ENCODE measurements around the gene AMOT. TPM values are rescaled to one million over a fixed set of nuclear protein-coding genes. Genes with fewer than 3 reads are reported as not detected.

AMOT gene
- total and polyA plus RNA-seq, 10 of the 15 experiments (the other 5 are each of a cell fraction or from before 2014, with no cell fraction given) = 0.92 to 14.5 (median 2.9) TPM

DNA sequence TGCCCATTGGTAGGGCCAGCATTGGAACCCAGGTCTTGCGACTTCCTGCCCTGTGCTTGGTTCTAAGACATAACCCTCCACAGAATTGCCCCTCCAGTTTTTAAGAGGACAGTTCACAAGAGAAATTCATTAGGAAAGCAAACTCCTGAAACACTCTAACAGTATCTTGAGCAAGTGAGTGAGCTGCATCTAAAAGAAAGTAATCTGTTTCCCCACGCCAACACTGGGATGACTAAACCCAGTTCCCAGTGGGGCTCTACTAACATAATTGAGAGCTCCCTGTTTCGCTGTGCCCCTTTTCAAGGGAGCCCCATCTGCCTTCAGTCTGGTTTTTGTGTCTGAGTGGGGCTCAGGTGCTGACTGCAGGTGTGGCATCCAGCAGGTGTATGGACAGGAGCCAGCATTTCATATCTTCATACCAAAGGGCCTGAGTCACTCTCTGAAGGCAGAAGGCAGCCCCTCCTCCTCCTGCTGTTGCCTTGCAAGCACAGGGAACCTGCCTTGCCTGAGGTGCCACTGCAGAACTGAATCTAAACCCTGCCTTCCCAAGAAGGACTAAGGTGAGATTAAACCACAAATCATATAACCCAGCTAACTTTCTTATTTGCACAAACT is 8.0 kb downstream of the AMOT start (continued):
- TF ChIP-seq, protein P1, sequence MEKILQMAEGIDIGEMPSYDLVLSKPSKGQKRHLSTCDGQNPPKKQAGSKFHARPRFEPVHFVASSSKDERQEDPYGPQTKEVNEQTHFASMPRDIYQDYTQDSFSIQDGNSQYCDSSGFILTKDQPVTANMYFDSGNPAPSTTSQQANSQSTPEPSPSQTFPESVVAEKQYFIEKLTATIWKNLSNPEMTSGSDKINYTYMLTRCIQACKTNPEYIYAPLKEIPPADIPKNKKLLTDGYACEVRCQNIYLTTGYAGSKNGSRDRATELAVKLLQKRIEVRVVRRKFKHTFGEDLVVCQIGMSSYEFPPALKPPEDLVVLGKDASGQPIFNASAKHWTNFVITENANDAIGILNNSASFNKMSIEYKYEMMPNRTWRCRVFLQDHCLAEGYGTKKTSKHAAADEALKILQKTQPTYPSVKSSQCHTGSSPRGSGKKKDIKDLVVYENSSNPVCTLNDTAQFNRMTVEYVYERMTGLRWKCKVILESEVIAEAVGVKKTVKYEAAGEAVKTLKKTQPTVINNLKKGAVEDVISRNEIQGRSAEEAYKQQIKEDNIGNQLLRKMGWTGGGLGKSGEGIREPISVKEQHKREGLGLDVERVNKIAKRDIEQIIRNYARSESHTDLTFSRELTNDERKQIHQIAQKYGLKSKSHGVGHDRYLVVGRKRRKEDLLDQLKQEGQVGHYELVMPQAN (conservative IDR thresholded peaks at IDR 0.05) = no peak
- TF ChIP-seq, protein P2, sequence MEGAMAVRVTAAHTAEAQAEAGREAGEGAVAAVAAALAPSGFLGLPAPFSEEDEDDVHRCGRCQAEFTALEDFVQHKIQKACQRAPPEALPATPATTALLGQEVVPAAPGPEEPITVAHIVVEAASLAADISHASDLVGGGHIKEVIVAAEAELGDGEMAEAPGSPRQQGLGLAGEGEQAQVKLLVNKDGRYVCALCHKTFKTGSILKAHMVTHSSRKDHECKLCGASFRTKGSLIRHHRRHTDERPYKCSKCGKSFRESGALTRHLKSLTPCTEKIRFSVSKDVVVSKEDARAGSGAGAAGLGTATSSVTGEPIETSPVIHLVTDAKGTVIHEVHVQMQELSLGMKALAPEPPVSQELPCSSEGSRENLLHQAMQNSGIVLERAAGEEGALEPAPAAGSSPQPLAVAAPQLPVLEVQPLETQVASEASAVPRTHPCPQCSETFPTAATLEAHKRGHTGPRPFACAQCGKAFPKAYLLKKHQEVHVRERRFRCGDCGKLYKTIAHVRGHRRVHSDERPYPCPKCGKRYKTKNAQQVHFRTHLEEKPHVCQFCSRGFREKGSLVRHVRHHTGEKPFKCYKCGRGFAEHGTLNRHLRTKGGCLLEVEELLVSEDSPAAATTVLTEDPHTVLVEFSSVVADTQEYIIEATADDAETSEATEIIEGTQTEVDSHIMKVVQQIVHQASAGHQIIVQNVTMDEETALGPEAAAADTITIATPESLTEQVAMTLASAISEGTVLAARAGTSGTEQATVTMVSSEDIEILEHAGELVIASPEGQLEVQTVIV (IDR thresholded peaks at IDR 0.05; ENCODE audit: borderline replicate concordance, partially characterized antibody) = no peak
- TF ChIP-seq POLR2AphosphoS2 (IDR thresholded peaks at IDR 0.05; ENCODE audit: low read depth, low read length) = no peak
- TF ChIP-seq, protein P3, sequence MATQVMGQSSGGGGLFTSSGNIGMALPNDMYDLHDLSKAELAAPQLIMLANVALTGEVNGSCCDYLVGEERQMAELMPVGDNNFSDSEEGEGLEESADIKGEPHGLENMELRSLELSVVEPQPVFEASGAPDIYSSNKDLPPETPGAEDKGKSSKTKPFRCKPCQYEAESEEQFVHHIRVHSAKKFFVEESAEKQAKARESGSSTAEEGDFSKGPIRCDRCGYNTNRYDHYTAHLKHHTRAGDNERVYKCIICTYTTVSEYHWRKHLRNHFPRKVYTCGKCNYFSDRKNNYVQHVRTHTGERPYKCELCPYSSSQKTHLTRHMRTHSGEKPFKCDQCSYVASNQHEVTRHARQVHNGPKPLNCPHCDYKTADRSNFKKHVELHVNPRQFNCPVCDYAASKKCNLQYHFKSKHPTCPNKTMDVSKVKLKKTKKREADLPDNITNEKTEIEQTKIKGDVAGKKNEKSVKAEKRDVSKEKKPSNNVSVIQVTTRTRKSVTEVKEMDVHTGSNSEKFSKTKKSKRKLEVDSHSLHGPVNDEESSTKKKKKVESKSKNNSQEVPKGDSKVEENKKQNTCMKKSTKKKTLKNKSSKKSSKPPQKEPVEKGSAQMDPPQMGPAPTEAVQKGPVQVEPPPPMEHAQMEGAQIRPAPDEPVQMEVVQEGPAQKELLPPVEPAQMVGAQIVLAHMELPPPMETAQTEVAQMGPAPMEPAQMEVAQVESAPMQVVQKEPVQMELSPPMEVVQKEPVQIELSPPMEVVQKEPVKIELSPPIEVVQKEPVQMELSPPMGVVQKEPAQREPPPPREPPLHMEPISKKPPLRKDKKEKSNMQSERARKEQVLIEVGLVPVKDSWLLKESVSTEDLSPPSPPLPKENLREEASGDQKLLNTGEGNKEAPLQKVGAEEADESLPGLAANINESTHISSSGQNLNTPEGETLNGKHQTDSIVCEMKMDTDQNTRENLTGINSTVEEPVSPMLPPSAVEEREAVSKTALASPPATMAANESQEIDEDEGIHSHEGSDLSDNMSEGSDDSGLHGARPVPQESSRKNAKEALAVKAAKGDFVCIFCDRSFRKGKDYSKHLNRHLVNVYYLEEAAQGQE (IDR thresholded peaks at IDR 0.05; ENCODE audit: low read depth, low read length) = no peak
- TF ChIP-seq CHD4 (IDR thresholded peaks at IDR 0.05) = no peak
- no peak for TF ChIP-seq TCF12 (IDR thresholded peaks at IDR 0.05; ENCODE audit: low read depth, low read length)
- TF ChIP-seq, protein P4, sequence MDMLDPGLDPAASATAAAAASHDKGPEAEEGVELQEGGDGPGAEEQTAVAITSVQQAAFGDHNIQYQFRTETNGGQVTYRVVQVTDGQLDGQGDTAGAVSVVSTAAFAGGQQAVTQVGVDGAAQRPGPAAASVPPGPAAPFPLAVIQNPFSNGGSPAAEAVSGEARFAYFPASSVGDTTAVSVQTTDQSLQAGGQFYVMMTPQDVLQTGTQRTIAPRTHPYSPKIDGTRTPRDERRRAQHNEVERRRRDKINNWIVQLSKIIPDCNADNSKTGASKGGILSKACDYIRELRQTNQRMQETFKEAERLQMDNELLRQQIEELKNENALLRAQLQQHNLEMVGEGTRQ (IDR thresholded peaks at IDR 0.05; ENCODE audit: borderline replicate concordance, low read depth, low read length) = no peak
- TF ChIP-seq, protein P5, sequence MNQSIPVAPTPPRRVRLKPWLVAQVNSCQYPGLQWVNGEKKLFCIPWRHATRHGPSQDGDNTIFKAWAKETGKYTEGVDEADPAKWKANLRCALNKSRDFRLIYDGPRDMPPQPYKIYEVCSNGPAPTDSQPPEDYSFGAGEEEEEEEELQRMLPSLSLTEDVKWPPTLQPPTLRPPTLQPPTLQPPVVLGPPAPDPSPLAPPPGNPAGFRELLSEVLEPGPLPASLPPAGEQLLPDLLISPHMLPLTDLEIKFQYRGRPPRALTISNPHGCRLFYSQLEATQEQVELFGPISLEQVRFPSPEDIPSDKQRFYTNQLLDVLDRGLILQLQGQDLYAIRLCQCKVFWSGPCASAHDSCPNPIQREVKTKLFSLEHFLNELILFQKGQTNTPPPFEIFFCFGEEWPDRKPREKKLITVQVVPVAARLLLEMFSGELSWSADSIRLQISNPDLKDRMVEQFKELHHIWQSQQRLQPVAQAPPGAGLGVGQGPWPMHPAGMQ (IDR thresholded peaks at IDR 0.05; ENCODE audit: borderline replicate concordance) = no peak
- no peak for TF ChIP-seq ZNF217 (IDR thresholded peaks at IDR 0.05)
- no peak for TF ChIP-seq SREBF2 (IDR thresholded peaks at IDR 0.05; ENCODE audit: low read length)
- TF ChIP-seq HCFC1 (IDR thresholded peaks at IDR 0.05; ENCODE audit: low read length) = no peak
- TF ChIP-seq FOS (IDR thresholded peaks at IDR 0.05; ENCODE audit: borderline replicate concordance, extremely low read depth, insufficient read length) = no peak
- no peak for TF ChIP-seq POU2F2 (IDR thresholded peaks at IDR 0.05; ENCODE audit: borderline replicate concordance, low read depth, low read length)
- no peak for TF ChIP-seq ZNF24 (IDR thresholded peaks at IDR 0.05)
- TF ChIP-seq MYC (IDR thresholded peaks at IDR 0.05; ENCODE audit: insufficient read depth, insufficient read length, insufficient replicate concordance, low read length, severe bottlenecking) = no peak
- TF ChIP-seq DPF2 (IDR thresholded peaks at IDR 0.05) = no peak
- TF ChIP-seq, protein P6, sequence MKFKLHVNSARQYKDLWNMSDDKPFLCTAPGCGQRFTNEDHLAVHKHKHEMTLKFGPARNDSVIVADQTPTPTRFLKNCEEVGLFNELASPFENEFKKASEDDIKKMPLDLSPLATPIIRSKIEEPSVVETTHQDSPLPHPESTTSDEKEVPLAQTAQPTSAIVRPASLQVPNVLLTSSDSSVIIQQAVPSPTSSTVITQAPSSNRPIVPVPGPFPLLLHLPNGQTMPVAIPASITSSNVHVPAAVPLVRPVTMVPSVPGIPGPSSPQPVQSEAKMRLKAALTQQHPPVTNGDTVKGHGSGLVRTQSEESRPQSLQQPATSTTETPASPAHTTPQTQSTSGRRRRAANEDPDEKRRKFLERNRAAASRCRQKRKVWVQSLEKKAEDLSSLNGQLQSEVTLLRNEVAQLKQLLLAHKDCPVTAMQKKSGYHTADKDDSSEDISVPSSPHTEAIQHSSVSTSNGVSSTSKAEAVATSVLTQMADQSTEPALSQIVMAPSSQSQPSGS (IDR thresholded peaks at IDR 0.05; ENCODE audit: low read length) = no peak
